ENCODE data around the gene DBT.
"Not testable (repeated sequence)": the region's sequence is repeated elsewhere in the genome, so short reads cannot be mapped to it uniquely, and the experiment has no call there.

Gene DBT

GRCh38 chr1:100265931-100266740 is 16.5 kb upstream of the DBT start, which contains the start of gene RTCA:
Gene RTCA (plus strand): TSS chr1:100266216. CDS start chr1:100266376, 160 bp downstream.
- peaks cover 38% of the 10 kb centered on the region for H3K4me1 ChIP-seq (ENCODE audit: insufficient read depth, low read length)
- peak within 1 kb of the TSS; percentile 85 for H3K4me2 ChIP-seq (ENCODE audit: insufficient read depth, low read length)
- peaks cover 44% of the 10 kb centered on the region for H3K36me3 ChIP-seq (ENCODE audit: insufficient read depth, low read length)
- peak within 1 kb of the TSS; percentile 94 for H2AFZ ChIP-seq (ENCODE audit: low read depth, low read length)
- peak; percentile 96 for ATAC-seq (ENCODE audit: insufficient read depth, low read depth)
- peak within 1 kb of the TSS; percentile 90 to 91 for H3K4me3 ChIP-seq (ENCODE audit: low read depth in 1 of 2, low read length in 2 of 2)
- DNase-seq, result peak; percentile 96
- H3K79me2 ChIP-seq (ENCODE audit: insufficient read depth, low read length), result peaks cover 52% of the 10 kb centered on the region
- H3K27me3 ChIP-seq (ENCODE audit: insufficient read depth, low read length, poor library complexity), result no peaks in the 10 kb centered on the region
- H4K20me1 ChIP-seq (ENCODE audit: insufficient read depth, low read length), result no peaks in the 10 kb centered on the region; the same call in 1 of the 2 replicates
- no peak for TF ChIP-seq CTCF (IDR thresholded peaks at IDR 0.05; ENCODE audit: borderline replicate concordance, extremely low read depth, low read length, poor library complexity, severe bottlenecking)
- TF ChIP-seq EZH2 (IDR thresholded peaks at IDR 0.05; ENCODE audit: borderline replicate concordance, low read depth, low read length, severe bottlenecking), result no peak
- H3K9ac ChIP-seq (ENCODE audit: low read depth, low read length), result peak within 1 kb of the TSS; percentile 93
- peak within 1 kb of the TSS; percentile 92 for H3K27ac ChIP-seq (ENCODE audit: low read length)
- H3K9me3 ChIP-seq (ENCODE audit: insufficient read depth, low read length, severe bottlenecking), result no peaks in the 10 kb centered on the region

GRCh38 chr1:100265562-100265930 is 15.9 kb upstream of the DBT start:
- no peaks in the 10 kb centered on the region for H3K9me3 ChIP-seq (ENCODE audit: insufficient read depth, low read length, severe bottlenecking)
- no peak for TF ChIP-seq EZH2 (IDR thresholded peaks at IDR 0.05; ENCODE audit: borderline replicate concordance, low read depth, low read length, severe bottlenecking)
- no peak for TF ChIP-seq CTCF (IDR thresholded peaks at IDR 0.05; ENCODE audit: borderline replicate concordance, extremely low read depth, low read length, poor library complexity, severe bottlenecking)
- peaks cover 46% of the 10 kb centered on the region for H3K79me2 ChIP-seq (ENCODE audit: insufficient read depth, low read length)
- H3K36me3 ChIP-seq (ENCODE audit: insufficient read depth, low read length), result peaks cover 38% of the 10 kb centered on the region
- peak overlapping the region; percentile 90 to 91 for H3K4me3 ChIP-seq (ENCODE audit: low read depth in 1 of 2, low read length in 2 of 2)
- peak overlapping the region; percentile 93 for H3K9ac ChIP-seq (ENCODE audit: low read depth, low read length)
- ATAC-seq (ENCODE audit: insufficient read depth, low read depth), result peak; percentile 52
- peak overlapping the region; percentile 92 for H3K27ac ChIP-seq (ENCODE audit: low read length)
- H3K4me2 ChIP-seq (ENCODE audit: insufficient read depth, low read length), result peak overlapping the region; percentile 85
- H4K20me1 ChIP-seq (ENCODE audit: insufficient read depth, low read length), result no peaks in the 10 kb centered on the region; the same call in 1 of the 2 replicates
- DNase-seq, result no peak
- peaks cover 35% of the 10 kb centered on the region for H3K4me1 ChIP-seq (ENCODE audit: insufficient read depth, low read length)
- H2AFZ ChIP-seq (ENCODE audit: low read depth, low read length), result peak overlapping the region; percentile 94
- no peaks in the 10 kb centered on the region for H3K27me3 ChIP-seq (ENCODE audit: insufficient read depth, low read length, poor library complexity)

GRCh38 chr1:100264081-100264480 is 14.4 kb upstream of the DBT start:
- peaks cover 34% of the 10 kb centered on the region for H3K79me2 ChIP-seq (ENCODE audit: insufficient read depth, low read length)
- not testable (repeated sequence) for H2AFZ ChIP-seq (ENCODE audit: low read depth, low read length); H3K4me3 ChIP-seq (ENCODE audit: low read depth in 1 of 2, low read length in 2 of 2); H3K9me3 ChIP-seq (ENCODE audit: insufficient read depth, low read length, severe bottlenecking); H3K27ac ChIP-seq (ENCODE audit: low read length); ATAC-seq (ENCODE audit: insufficient read depth, low read depth); H3K9ac ChIP-seq (ENCODE audit: low read depth, low read length); DNase-seq; H3K27me3 ChIP-seq (ENCODE audit: insufficient read depth, low read length, poor library complexity); H3K4me2 ChIP-seq (ENCODE audit: insufficient read depth, low read length); H4K20me1 ChIP-seq (ENCODE audit: insufficient read depth, low read length)
- peaks cover 32% of the 10 kb centered on the region for H3K4me1 ChIP-seq (ENCODE audit: insufficient read depth, low read length)
- peaks cover 26% of the 10 kb centered on the region for H3K36me3 ChIP-seq (ENCODE audit: insufficient read depth, low read length)

- Histone ChIP-seq H3K4me3 (ENCODE audit: low read depth in 1 of 2, low read length in 2 of 2) (no peak overlapping the region), H3K27ac (ENCODE audit: low read length) (no peak overlapping the region), H3K36me3 (ENCODE audit: insufficient read depth, low read length) (peaks cover 4% of the 10 kb centered on the region; the same call in 1 of the 2 replicates), H3K27me3 (ENCODE audit: insufficient read depth, low read length, poor library complexity) (no peaks in the 10 kb centered on the region), H3K79me2 (ENCODE audit: insufficient read depth, low read length) (peaks cover 11% of the 10 kb centered on the region), H3K9ac (ENCODE audit: low read depth, low read length) (no peak overlapping the region), H3K9me3 (ENCODE audit: insufficient read depth, low read length, severe bottlenecking) (no peaks in the 10 kb centered on the region), H4K20me1 (ENCODE audit: insufficient read depth, low read length) (no peaks in the 10 kb centered on the region), H3K4me1 (ENCODE audit: insufficient read depth, low read length) (peaks cover 11% of the 10 kb centered on the region), H2AFZ (ENCODE audit: low read depth, low read length) (no peak overlapping the region), H3K4me2 (ENCODE audit: insufficient read depth, low read length) (no peak overlapping the region)
- ATAC-seq (ENCODE audit: insufficient read depth, low read depth), result no peak
- TF ChIP-seq EZH2 (IDR thresholded peaks at IDR 0.05; ENCODE audit: borderline replicate concordance, low read depth, low read length, severe bottlenecking), result no peak
- no peak for TF ChIP-seq CTCF (IDR thresholded peaks at IDR 0.05; ENCODE audit: borderline replicate concordance, extremely low read depth, low read length, poor library complexity, severe bottlenecking)
- no peak for DNase-seq
Observed at GRCh38 chr1:100261686-100262085, 12.1 kb upstream of the DBT start.

GRCh38 chr1:100258427-100258826 is 8.8 kb upstream of the DBT start:
- H3K27ac ChIP-seq (ENCODE audit: low read length); H3K4me3 ChIP-seq (ENCODE audit: low read depth in 1 of 2, low read length in 2 of 2); H2AFZ ChIP-seq (ENCODE audit: low read depth, low read length); H3K9ac ChIP-seq (ENCODE audit: low read depth, low read length); H3K4me1 ChIP-seq (ENCODE audit: insufficient read depth, low read length); H3K9me3 ChIP-seq (ENCODE audit: insufficient read depth, low read length, severe bottlenecking); H3K27me3 ChIP-seq (ENCODE audit: insufficient read depth, low read length, poor library complexity); H3K79me2 ChIP-seq (ENCODE audit: insufficient read depth, low read length); DNase-seq; ATAC-seq (ENCODE audit: insufficient read depth, low read depth); H3K4me2 ChIP-seq (ENCODE audit: insufficient read depth, low read length); H4K20me1 ChIP-seq (ENCODE audit: insufficient read depth, low read length); H3K36me3 ChIP-seq (ENCODE audit: insufficient read depth, low read length): not testable (repeated sequence)
